Keratinocyte (primary cell): Measurements from ENCODE around the gene CORO2A. TPM values are rescaled to one million over a fixed set of nuclear protein-coding genes. Genes with fewer than 3 reads are reported as not detected.

Experiments
- DNase-seq: peaks from one replicate; pipeline ENCODE4 v3.0.0-alpha.2; 2011; ENCODE audit warnings: low read depth, missing footprints, low spot score
- FAIRE-seq: peaks from 2 replicates; lab custom pipeline; 2011; peaks lifted over from hg19 to GRCh38; lab: Jason Lieb, UNC
- H2AFZ ChIP-seq: 2 replicates; pipeline ENCODE4 v1.6.0; 2012; ENCODE audit warnings: low read length, control low read depth, inconsistent platforms; ENCODE audit not compliant: control insufficient read depth
- H3K27ac ChIP-seq: 2 replicates; pipeline ENCODE4 v1.5.1; 2011; ENCODE audit warnings: low read length; ENCODE audit not compliant: control insufficient read depth, insufficient read depth
- H3K27me3 ChIP-seq: 3 replicates; pipeline ENCODE4 v1.6.0; 2011; ENCODE audit warnings: low read length; ENCODE audit not compliant: control insufficient read depth, insufficient read depth; ENCODE audit errors: extremely low read depth
- H3K36me3 ChIP-seq, 2 experiments: 2 replicates in 1 of 2; 3 replicates in 1 of 2; pipeline ENCODE4 v1.5.1; 2011; ENCODE audit warnings: low read length in 2 of 2, mild to moderate bottlenecking in 1 of 2; ENCODE audit not compliant: control insufficient read depth in 2 of 2, insufficient read depth in 2 of 2; ENCODE audit errors: extremely low read depth in 1 of 2
- H3K4me1 ChIP-seq: 3 replicates; pipeline ENCODE4 v1.5.1; 2011; ENCODE audit warnings: low read length; ENCODE audit not compliant: control insufficient read depth, insufficient read depth; ENCODE audit errors: extremely low read depth
- H3K4me2 ChIP-seq: 3 replicates; pipeline ENCODE4 v1.6.0; 2011; ENCODE audit warnings: low read depth, low read length; ENCODE audit not compliant: control insufficient read depth, insufficient read depth; ENCODE audit errors: extremely low read depth
- H3K4me3 ChIP-seq, 3 experiments: fragments of 200-600 bp in 1 of 3; sonication (generic) in 1 of 3; 2 replicates in 2 of 3; 3 replicates in 1 of 3; pipeline ENCODE4 v1.5.1; 2011 to 2016; ENCODE audit warnings: low read length in 3 of 3, mild to moderate bottlenecking in 3 of 3, control low read depth in 2 of 3, inconsistent platforms in 1 of 3, low read depth in 1 of 3, mixed read lengths in 1 of 3, mixed run types in 1 of 3, moderate library complexity in 1 of 3; ENCODE audit not compliant: control insufficient read depth in 2 of 3, insufficient read depth in 2 of 3; ENCODE audit errors: extremely low read depth in 1 of 3
- H3K79me2 ChIP-seq: 2 replicates; pipeline ENCODE4 v1.6.0; 2012; ENCODE audit warnings: low read length; ENCODE audit not compliant: control insufficient read depth, insufficient read depth
- H3K9ac ChIP-seq: 3 replicates; pipeline ENCODE4 v1.6.0; 2011; ENCODE audit warnings: low read length; ENCODE audit not compliant: control insufficient read depth, insufficient read depth; ENCODE audit errors: extremely low read depth
- H3K9me1 ChIP-seq: 3 replicates; pipeline ENCODE4 v1.6.0; 2011; ENCODE audit warnings: low read length; ENCODE audit not compliant: control insufficient read depth, insufficient read depth; ENCODE audit errors: extremely low read depth
- H3K9me3 ChIP-seq: 2 replicates; pipeline ENCODE4 v1.5.1; 2012; ENCODE audit warnings: low read depth, low read length; ENCODE audit not compliant: control insufficient read depth
- H4K20me1 ChIP-seq: 3 replicates; pipeline ENCODE4 v1.6.0; 2011; ENCODE audit warnings: low read length; ENCODE audit not compliant: control insufficient read depth, insufficient read depth; ENCODE audit errors: extremely low read depth
- CTCF ChIP-seq, 3 experiments: IDR thresholded peaks in 1 of 3; conservative IDR thresholded peaks in 1 of 3; optimal IDR thresholded peaks in 1 of 3; 2 replicates in 2 of 3; 3 replicates in 1 of 3; pipeline versions ENCODE3 to v1.5.1; 2011; ENCODE audit warnings: low read length in 3 of 3, mild to moderate bottlenecking in 3 of 3, moderate library complexity in 2 of 3, control low read depth in 1 of 3, inconsistent platforms in 1 of 3; ENCODE audit not compliant: insufficient read depth in 2 of 3; ENCODE audit errors: extremely low read depth in 1 of 3
- EZH2 ChIP-seq: IDR thresholded peaks from one replicate; pipeline ENCODE4 v1.6.1; 2012; ENCODE audit warnings: inconsistent platforms, mild to moderate bottlenecking, low read length, moderate library complexity
- dilution Hi-C: fragments of 300-500 bp; cut with MboI; formaldehyde crosslinking; loops from one replicate; pipeline ENCODE4 v1.7.0; 2020; ENCODE audit warnings: low sequenced_read_pairs; ENCODE audit not compliant: extremely low pct_ligation_motif_present
- polyA plus RNA-seq, 5 experiments: library from polyadenylated mRNA; depleted of rRNA in 3 of 5; stranded (reverse) in 3 of 5; stranded (forward) in 1 of 5; unstranded in 1 of 5; fragments of >200 nt; gene quantifications; 1 replicate in 1 of 5; 2 replicates in 3 of 5; 3 replicates in 1 of 5; pipeline versions ENCODE4 v1.2.1 to v1.2.3, GENCODE V29; 2011 to 2012; ENCODE audit warnings: missing spikeins in 2 of 5, low read depth in 1 of 5, low replicate concordance in 1 of 5

Gene CORO2A
- polyA plus RNA-seq, 1 donor (not counting 4 experiments of a cell fraction or from before 2014, with no cell fraction given) = 31.7 TPM

DNA sequence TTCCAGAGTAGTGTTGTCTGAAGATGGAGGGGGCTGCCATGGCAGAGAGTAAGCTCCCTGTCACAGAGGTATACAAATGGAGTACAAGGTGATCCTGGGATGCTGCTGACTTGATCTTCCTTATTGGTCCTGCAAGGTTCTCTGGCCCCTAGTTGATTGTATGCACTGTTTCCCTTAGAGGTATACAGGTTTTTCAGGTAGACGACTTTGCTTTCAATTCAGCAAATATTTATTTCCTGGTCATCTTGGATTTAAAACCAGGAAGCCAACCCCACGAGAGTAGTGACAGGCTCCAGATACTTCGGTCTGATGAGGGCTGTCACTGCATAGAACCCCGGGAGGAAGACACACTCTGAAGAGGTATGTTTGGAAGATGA, 56.9 kb downstream of the CORO2A start:
- TF ChIP-seq EZH2 = no peak
- TF ChIP-seq CTCF (optimal IDR thresholded peaks at IDR 0.05 in 1 of 3, IDR thresholded peaks at IDR 0.05 in 1 of 3, conservative IDR thresholded peaks at IDR 0.05 in 1 of 3; ENCODE audit: extremely low read depth in 1 of 3, insufficient read depth in 2 of 3, low read length in 3 of 3) = no peak
- Histone ChIP-seq H3K27me3 (no peaks in the 10 kb centered on the region), H3K4me3 (no peak overlapping the region), H3K79me2 (no peaks in the 10 kb centered on the region), H3K9me3 (no peaks in the 10 kb centered on the region), H3K27ac (no peak overlapping the region), H3K4me1 (no peaks in the 10 kb centered on the region), H3K36me3 (peaks cover 33 to 53% of the 10 kb centered on the region in 2 experiments), H3K9me1 (no peaks in the 10 kb centered on the region), H4K20me1 (no peaks in the 10 kb centered on the region), H2AFZ (no peak overlapping the region), H3K4me2 (no peak overlapping the region), H3K9ac (no peak overlapping the region)
- no peak for DNase-seq
- dilution Hi-C loops = no loop called here
- no peak for FAIRE-seq

GRCh38 chr9:98134702-98135557, 57.5 kb downstream of the CORO2A start:
- no peak for FAIRE-seq

More at GRCh38 chr9:98134702-98135557, 57.5 kb downstream of the CORO2A start:
- Histone ChIP-seq H3K4me2 (no peak overlapping the region), H3K9me3 (no peaks in the 10 kb centered on the region), H3K79me2 (no peaks in the 10 kb centered on the region), H3K4me1 (no peaks in the 10 kb centered on the region), H3K27me3 (no peaks in the 10 kb centered on the region), H3K4me3 (no peak overlapping the region), H3K9ac (no peak overlapping the region), H3K27ac (no peak overlapping the region), H3K36me3 (peaks cover 35 to 56% of the 10 kb centered on the region in 2 experiments), H3K9me1 (no peaks in the 10 kb centered on the region), H4K20me1 (no peaks in the 10 kb centered on the region), H2AFZ (no peak overlapping the region)
- no peak for DNase-seq
- TF ChIP-seq EZH2 (no peak), CTCF (optimal IDR thresholded peaks at IDR 0.05 in 1 of 3, IDR thresholded peaks at IDR 0.05 in 1 of 3, conservative IDR thresholded peaks at IDR 0.05 in 1 of 3; ENCODE audit: extremely low read depth in 1 of 3, insufficient read depth in 2 of 3, low read length in 3 of 3) (no peak)
- dilution Hi-C loops = no loop called here
